K562 (cell line): ENCODE measurements around the gene ZC3H7B. TPM values are rescaled to one million over a fixed set of nuclear protein-coding genes. Genes with fewer than 3 reads are reported as not detected.

ENCODE experiments used
- ATAC-seq: fragments of 200-7000 bp; cut with Tn5 transposase; 3 replicates; pipeline ENCODE4 v1.9.1; 2020; ENCODE audit warnings: moderate library complexity
- BruUV-seq: library from RNA; stranded (reverse); fragments of 400-500 nt; replicated peaks from 2 replicates; lab custom pipeline; 2021; lab: Mats Ljungman, UMichigan
- CTCF ChIA-PET: fragments of 300-600 bp; formaldehyde crosslinking; extraction: SDS; loops from one replicate; lab custom pipeline; 2021; ENCODE audit warnings: low intra/inter-chr PET ratio; lab: Yijun Ruan, JAX
- POLR2A ChIA-PET: fragments of 300-600, 350-650 bp; sonication (Branson Sonifier 250); formaldehyde crosslinking; extraction: SDS; loops from one replicate; lab custom pipeline; 2021; ENCODE audit warnings: antibody characterized with exemption, inconsistent platforms; lab: Yijun Ruan, JAX
- DNase-seq, 4 experiments: peaks; one replicate each; pipeline versions ENCODE4 v3.0.0 to v3.0.0-alpha.2; 2011 to 2018; ENCODE audit warnings: low spot score in 3 of 4, mixed read lengths in 3 of 4; ENCODE audit errors: extremely low read depth in 1 of 4
- FAIRE-seq: peaks from 2 replicates; lab custom pipeline; 2011; peaks lifted over from hg19 to GRCh38; lab: Jason Lieb, UNC
- H2AFZ ChIP-seq: 2 replicates; pipeline ENCODE4 v1.6.0; 2011; ENCODE audit warnings: low read depth, low read length, control low read depth, inconsistent platforms
- H3K27ac ChIP-seq: fragments of 200-600 bp; 3 replicates; pipeline ENCODE4 v1.8.0; 2011; ENCODE audit warnings: low read depth, mild to moderate bottlenecking, control low read depth, inconsistent platforms, low read length, moderate library complexity, mixed read lengths; ENCODE audit errors: extremely low read depth
- H3K27me3 ChIP-seq, 2 experiments: fragments of 300-600 bp in 1 of 2; 2 replicates in 1 of 2; 3 replicates in 1 of 2; pipeline versions ENCODE4 v1.6.0 to v1.8.0; 2011; ENCODE audit warnings: inconsistent platforms in 2 of 2, low read length in 2 of 2, mild to moderate bottlenecking in 1 of 2, mixed read lengths in 1 of 2, moderate library complexity in 1 of 2; ENCODE audit not compliant: control insufficient read depth in 2 of 2, insufficient read depth in 2 of 2
- H3K36me3 ChIP-seq: fragments of 300-600 bp; 3 replicates; pipeline ENCODE4 v1.8.0; 2011; ENCODE audit warnings: mild to moderate bottlenecking, low read length, inconsistent platforms; ENCODE audit not compliant: control insufficient read depth, insufficient read depth
- H3K4me1 ChIP-seq, 2 experiments: fragments of 200-600 bp in 1 of 2; replicated peaks in 1 of 2; 2 replicates in 1 of 2; 3 replicates in 1 of 2; pipeline versions ENCODE4 v1.5.1 to v1.8.0; 2011; ENCODE audit warnings: inconsistent platforms in 2 of 2, low read length in 2 of 2, mild to moderate bottlenecking in 1 of 2, mixed read lengths in 1 of 2, moderate library complexity in 1 of 2; ENCODE audit not compliant: control insufficient read depth in 2 of 2, insufficient read depth in 2 of 2
- H3K4me2 ChIP-seq: 2 replicates; pipeline ENCODE4 v1.6.1; 2011; ENCODE audit warnings: low read length, control low read depth, inconsistent platforms, mixed read lengths; ENCODE audit not compliant: insufficient read depth
- H3K4me3 ChIP-seq: fragments of 200-600 bp; sonication (generic), shearing (Covaris generic); 2 replicates; pipeline ENCODE4 v1.5.1; 2016; ENCODE audit warnings: control low read depth, inconsistent platforms
- H3K79me2 ChIP-seq: fragments of 200-600 bp; 3 replicates; pipeline ENCODE4 v1.8.0; 2011; ENCODE audit warnings: low read length, inconsistent platforms; ENCODE audit not compliant: control insufficient read depth, insufficient read depth
- H3K9ac ChIP-seq, 2 experiments: 2 replicates each; pipeline versions ENCODE4 v1.6.0 to v1.6.1; 2011; ENCODE audit warnings: low read depth in 2 of 2, low read length in 2 of 2, control low read depth in 1 of 2, inconsistent platforms in 1 of 2, mild to moderate bottlenecking in 1 of 2, mixed read lengths in 1 of 2; ENCODE audit not compliant: insufficient read depth in 1 of 2
- H3K9me1 ChIP-seq: one replicate; pipeline ENCODE4 v1.6.0; 2011; ENCODE audit warnings: inconsistent platforms, mild to moderate bottlenecking, low read length, moderate library complexity; ENCODE audit not compliant: control insufficient read depth, insufficient read depth
- H3K9me3 ChIP-seq: replicated peaks from 2 replicates; pipeline ENCODE4 v1.5.1; 2011; ENCODE audit warnings: low read depth, low read length, inconsistent platforms; ENCODE audit not compliant: control insufficient read depth, insufficient read depth
- H4K20me1 ChIP-seq: replicated peaks from 2 replicates; pipeline ENCODE4 v1.6.1; 2011; ENCODE audit warnings: low read length, inconsistent platforms, mixed read lengths; ENCODE audit not compliant: control insufficient read depth, insufficient read depth
- AFF4 ChIP-seq: sonication (generic); formaldehyde crosslinking; IDR thresholded peaks from 2 replicates; pipeline ENCODE4 v1.8.0; 2023; ENCODE audit warnings: mild to moderate bottlenecking, missing genetic modification reagents
- ATF4 ChIP-seq: fragments of 450-650 bp; formaldehyde crosslinking; IDR thresholded peaks from 2 replicates; pipeline ENCODE4 v1.4.0; 2022; ENCODE audit warnings: mild to moderate bottlenecking, moderate library complexity
- CBX1 ChIP-seq: sonication (generic); IDR thresholded peaks from 2 replicates; pipeline ENCODE4 v1.6.1; 2016; ENCODE audit warnings: antibody characterized with exemption, low read depth, mild to moderate bottlenecking
- ESRRA ChIP-seq: fragments of 450-650 bp; IDR thresholded peaks from 2 replicates; pipeline ENCODE4 v1.6.1; 2014; ENCODE audit warnings: low read depth, mild to moderate bottlenecking, moderate library complexity, borderline replicate concordance
- KDM5B ChIP-seq: fragments of 200-600 bp; sonication (generic); IDR thresholded peaks from 2 replicates; pipeline ENCODE4 v1.6.1; 2012; ENCODE audit warnings: low read depth, mild to moderate bottlenecking, moderate library complexity, low read length, control low read depth, inconsistent platforms; ENCODE audit not compliant: insufficient replicate concordance
- POLR2G ChIP-seq: fragments of 200-400 bp; formaldehyde crosslinking; IDR thresholded peaks from 2 replicates; pipeline ENCODE4 v1.6.1; 2017; ENCODE audit warnings: low read depth, mild to moderate bottlenecking, antibody characterized with exemption, low read length, moderate library complexity
- TAF15 ChIP-seq: fragments of 200-400 bp; formaldehyde crosslinking; IDR thresholded peaks from 2 replicates; pipeline ENCODE4 v1.6.1; 2017; ENCODE audit warnings: mild to moderate bottlenecking, low read depth, low read length, moderate library complexity
- ZNF316 ChIP-seq: fragments of 450-650 bp; IDR thresholded peaks from 2 replicates; pipeline ENCODE4 v1.6.1; 2016
- WGBS: fragments of 100-300 bp; shearing (Covaris generic); methylation state at CpG from one replicate; pipeline ENCODE4 v1.1.6; 2016; ENCODE audit warnings: low coverage, mixed read lengths; ENCODE audit not compliant: insufficient coverage; ENCODE audit errors: missing lambda C conversion rate; 5-methylcytosine and 5-hydroxymethylcytosine counted together
- in situ Hi-C: fragments of 300-500 bp; cut with MboI; formaldehyde crosslinking; loops from 4 replicates; pipeline ENCODE4 v1.15.0; 2018; ENCODE audit warnings: inconsistent platforms, mixed read lengths
- intact Hi-C: fragments of 100-400 bp; cut with micrococcal nuclease; formaldehyde crosslinking; loops from 2 replicates; pipeline ENCODE4 v1.14.2; 2022
- polyA plus RNA-seq, 8 experiments: library from polyadenylated mRNA; depleted of rRNA in 4 of 8; stranded (reverse) in 5 of 8; unstranded in 3 of 8; fragments of >200 nt; fragmentation: Nextera tagmentation in 2 of 8; fragmentation: Illumina TruSeq in 1 of 8; extraction: Ambion mirVana in 2 of 8; extraction: Trizol in 1 of 8; gene quantifications; 2 replicates each; pipeline versions ENCODE4 v1.2.1 to v1.2.3, GENCODE V29; 2011 to 2014; ENCODE audit warnings: inconsistent platforms in 1 of 8, missing spikeins in 1 of 8
- total RNA-seq, 7 experiments: library from RNA; depleted of rRNA in 6 of 7; stranded (reverse); fragments of >200 nt in 6 of 7; fragmentation: Illumina TruSeq in 2 of 7; extraction: Trizol in 2 of 7; gene quantifications; 2 replicates each; pipeline versions ENCODE4 v1.2.1 to v1.2.3, GENCODE V29; 2011 to 2021; ENCODE audit warnings: low replicate concordance in 1 of 7

Gene ZC3H7B
- total and polyA plus RNA-seq, 9 of the 15 experiments (the other 6 are each of a cell fraction or from before 2014, with no cell fraction given), result 0.07 to 49.8 (median 26.8) TPM

DNA sequence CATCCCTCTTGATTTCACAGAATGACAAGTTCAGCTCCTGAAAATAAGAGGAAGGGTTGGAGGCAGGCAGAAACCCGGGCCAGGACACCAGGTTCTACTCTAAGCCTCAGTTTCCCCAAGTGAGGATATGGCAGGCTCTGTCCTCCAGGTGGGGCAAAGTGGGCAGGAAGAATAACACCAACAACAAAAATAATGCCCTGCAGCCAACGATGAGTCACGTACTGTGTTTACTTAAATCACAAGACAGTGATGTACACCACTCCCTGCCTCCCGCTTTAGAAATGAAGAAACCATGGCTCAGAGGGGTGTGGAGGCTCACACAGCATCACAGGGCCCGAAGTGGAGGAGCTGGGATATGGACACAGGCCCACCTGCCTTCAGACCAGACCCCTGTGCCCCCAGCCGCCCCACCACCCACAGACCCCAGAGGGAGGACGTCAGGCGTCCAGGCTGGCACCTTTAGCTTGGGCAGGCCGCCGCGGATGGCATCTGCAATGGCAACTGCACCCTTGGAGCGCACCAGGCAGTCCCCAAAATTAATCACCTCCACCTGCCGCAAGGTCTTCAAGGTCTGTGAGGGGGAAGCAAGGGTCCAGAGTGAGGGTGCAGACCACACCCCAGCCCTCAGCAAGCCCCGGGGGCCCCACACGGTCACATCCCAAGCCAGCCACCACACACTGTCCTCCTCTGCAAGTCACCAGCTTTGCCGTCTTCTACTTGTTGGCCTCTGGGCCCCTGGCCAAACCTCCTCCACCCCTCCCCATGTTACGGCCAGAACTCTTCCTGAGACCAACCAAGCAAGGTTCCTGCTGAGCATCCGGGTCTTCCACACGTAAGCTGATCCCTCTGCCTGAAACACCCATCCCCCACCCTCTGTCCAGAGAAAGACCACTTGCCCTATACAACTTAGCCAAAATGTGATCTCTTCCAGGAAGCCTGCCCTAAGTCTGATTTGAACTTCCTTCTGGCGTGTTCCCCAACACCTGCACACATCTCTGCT lies 44.8 kb upstream of the ZC3H7B start:
- Histone ChIP-seq H3K36me3 (peaks cover 85% of the 10 kb centered on the region; the same call in 2 of the 3 replicates), H3K79me2 (no peaks in the 10 kb centered on the region), H4K20me1 (no peaks in the 10 kb centered on the region), H3K4me2 (no peak overlapping the region), H3K4me3 (no peak overlapping the region), H2AFZ (no peak overlapping the region), H3K9me3 (no peaks in the 10 kb centered on the region), H3K9ac (no peak overlapping the region), H3K4me1 (peaks cover 0 to 5% of the 10 kb centered on the region in 2 experiments; a peak in 1 of 5 replicates), H3K27ac (no peak overlapping the region), H3K9me1 (no peaks in the 10 kb centered on the region), H3K27me3 (no peaks in the 10 kb centered on the region)
- ChIA-PET CTCF (no interaction called here), POLR2A (interaction anchor here (0.5 to 0.6 kb wide), 3 partner anchors 10 to 66 kb away, joined by 3 to 4 read pairs (median 3); no protein-coding TSS in a partner anchor)
- DNase-seq, result no peak
- intact Hi-C loops, result no loop called here
- 85% methylated on average over 17 of the region's 20 CpGs for WGBS
- no peak for FAIRE-seq
- in situ Hi-C loops, result no loop called here
- no TSS peak for BruUV-seq
- no peak for TF ChIP-seq ESRRA
- 0 out of 2 replicates have a peak, but pooled peaks have one; percentile 29 for TF ChIP-seq POLR2G
- no peak for ATAC-seq

DNA sequence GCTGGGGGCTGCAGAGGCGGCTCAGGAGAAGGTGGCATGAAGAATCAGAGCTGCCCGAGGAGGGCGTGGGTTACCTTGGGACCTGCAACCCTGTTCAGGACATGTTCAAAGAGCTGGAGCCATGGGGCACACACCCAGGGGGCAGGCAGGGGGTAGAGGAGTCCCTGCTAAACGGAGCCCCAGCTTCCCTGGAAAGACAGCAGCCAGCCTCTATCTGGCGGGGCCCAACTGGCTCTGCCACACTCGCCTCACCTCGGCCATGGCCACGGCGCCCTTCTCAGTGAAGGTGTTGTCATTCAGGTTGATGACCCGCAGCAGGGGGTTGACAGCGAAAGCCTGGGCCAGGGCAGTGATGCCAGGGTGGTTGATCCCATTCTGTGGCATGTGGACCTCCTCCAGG lies 43.6 kb upstream of the ZC3H7B start:
- no peak overlapping the region for H3K27ac ChIP-seq
- no peak for TF ChIP-seq ZNF316
- peak; percentile 54; the same call in 1 of the 2 replicates for TF ChIP-seq POLR2G
- TF ChIP-seq AFF4 (CRISPR knock-in tag), result no peak
- no peak for TF ChIP-seq CBX1
- no peak for TF ChIP-seq KDM5B
- no peak for TF ChIP-seq ATF4 (CRISPR knock-in tag)
- TF ChIP-seq TAF15, result no peak
- no peak for DNase-seq
- CTCF ChIA-PET, result no interaction called here
- intact Hi-C loops (no loop called here), in situ Hi-C loops (no loop called here)
- no peak overlapping the region for H3K4me3 ChIP-seq
- H3K36me3 ChIP-seq, result peaks cover 89% of the 10 kb centered on the region; the same call in 2 of the 3 replicates
- POLR2A ChIA-PET, result no interaction called here
- 100% methylated on average over 7 of the region's 11 CpGs for WGBS
- H3K9me1 ChIP-seq, result no peaks in the 10 kb centered on the region
- no peaks in the 10 kb centered on the region for H3K27me3 ChIP-seq
- no TSS peak for BruUV-seq
- H4K20me1 ChIP-seq, result no peaks in the 10 kb centered on the region
- no peak for FAIRE-seq
- no peak overlapping the region for H3K9ac ChIP-seq
- no peaks in the 10 kb centered on the region for H3K79me2 ChIP-seq
- no peak for ATAC-seq
- H2AFZ ChIP-seq, result no peak overlapping the region
- no peak overlapping the region for H3K4me2 ChIP-seq
- H3K4me1 ChIP-seq, result 0 out of 5 replicates have a peak, but pooled peaks cover 0 to 5% of the 10 kb centered on the region in 2 experiments
- H3K9me3 ChIP-seq, result no peaks in the 10 kb centered on the region
